NCI-H526 treated with DMSO at 0.1 percent for 48 hours (cell line): ENCODE data around the gene INMT.

Experiments used
- DNase-seq: peaks from one replicate; lab custom pipeline; 2025; lab: John Stamatoyannopoulos, UW

The INMT gene

DNA sequence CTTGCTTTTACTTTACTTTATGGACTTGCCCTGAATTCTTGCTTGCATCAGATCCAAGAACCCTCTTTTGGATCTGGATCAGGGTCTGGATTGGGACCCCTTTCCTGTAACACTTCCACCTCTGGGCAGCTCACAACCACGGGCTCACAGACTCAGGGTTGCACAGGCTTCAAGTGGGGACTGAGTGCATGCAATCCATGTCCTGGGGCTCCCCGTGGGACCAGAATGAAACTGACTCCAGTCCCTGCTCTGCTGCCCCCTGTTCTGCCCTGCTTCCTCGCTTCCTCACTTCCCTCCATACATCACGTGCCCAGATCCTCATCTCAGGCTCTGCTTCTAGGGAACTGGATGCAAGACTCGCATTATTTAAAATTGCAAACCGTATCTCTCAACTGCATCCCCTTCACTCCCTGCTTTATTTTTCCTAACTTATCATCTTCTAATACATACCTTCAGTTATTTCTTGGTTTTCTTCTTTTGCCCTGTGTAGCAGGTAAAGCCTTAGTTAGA lies 23.3 kb upstream of the INMT start:
- no peak for DNase-seq

DNA sequence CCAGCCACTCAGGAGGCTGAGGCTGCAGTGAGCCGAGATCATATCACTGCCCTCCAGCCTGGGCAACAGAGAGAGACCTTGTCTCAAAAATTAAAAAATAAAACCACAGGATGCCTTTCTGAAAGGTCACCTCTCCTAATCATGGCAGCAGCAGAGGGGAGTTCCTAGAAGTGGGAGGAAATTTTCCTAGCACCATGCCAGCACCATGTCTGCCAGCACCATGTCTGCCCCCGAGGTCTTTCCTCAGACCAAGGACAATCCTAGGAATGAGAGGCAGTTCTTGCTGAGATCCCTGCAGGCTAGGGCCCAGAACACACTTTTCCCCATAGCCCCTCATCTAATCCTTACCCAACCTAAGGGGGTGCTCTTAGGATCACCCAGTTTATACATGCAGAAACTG lies 22.3 kb upstream of the INMT start:
- DNase-seq = no peak

DNA sequence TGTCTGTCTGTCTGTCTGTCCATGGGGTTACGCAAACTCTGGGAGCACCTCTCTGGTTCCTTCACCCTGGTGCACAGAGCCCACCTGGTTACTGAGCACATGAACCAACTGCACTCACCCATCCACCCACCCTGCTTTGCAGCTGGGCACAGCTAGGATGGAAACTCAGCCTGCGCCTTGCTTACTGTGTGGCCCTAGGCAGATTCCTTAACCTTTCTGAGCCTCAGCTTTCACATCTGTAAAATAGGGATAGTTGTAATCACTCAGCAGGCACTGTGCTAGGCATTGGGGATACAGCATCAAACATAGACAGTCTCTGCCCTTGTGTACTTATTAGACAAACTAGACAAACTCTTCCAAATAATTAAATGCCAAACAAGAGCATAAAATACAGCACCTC lies 21.8 kb upstream of the INMT start:
- no peak for DNase-seq

GRCh38 chr7:30730996-30731395 lies 20.9 kb upstream of the INMT start:
- no peak for DNase-seq

- DNase-seq = no peak
Observed at GRCh38 chr7:30731581-30731980, 20.4 kb upstream of the INMT start.

DNA sequence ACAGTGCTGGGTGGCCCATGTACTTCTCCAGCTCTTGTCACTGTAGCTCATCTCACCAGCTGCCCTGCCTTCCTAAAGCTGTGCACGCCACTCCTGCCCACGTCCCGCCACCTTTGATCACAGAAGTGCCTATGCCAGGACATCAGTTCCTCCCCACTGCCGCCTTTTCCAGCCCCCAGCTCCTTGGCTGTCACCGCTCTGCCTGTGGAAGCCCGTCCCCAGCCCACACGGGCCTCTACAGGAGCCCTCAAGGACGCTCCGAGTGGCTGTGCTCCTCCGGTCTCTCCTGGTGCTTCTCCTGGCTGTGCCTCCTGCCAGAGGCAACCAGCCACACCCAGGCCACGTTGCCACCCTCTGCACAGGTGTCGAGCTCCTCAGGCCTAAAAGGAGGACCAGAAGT lies 19.3 kb upstream of the INMT start:
- no peak for DNase-seq

DNA sequence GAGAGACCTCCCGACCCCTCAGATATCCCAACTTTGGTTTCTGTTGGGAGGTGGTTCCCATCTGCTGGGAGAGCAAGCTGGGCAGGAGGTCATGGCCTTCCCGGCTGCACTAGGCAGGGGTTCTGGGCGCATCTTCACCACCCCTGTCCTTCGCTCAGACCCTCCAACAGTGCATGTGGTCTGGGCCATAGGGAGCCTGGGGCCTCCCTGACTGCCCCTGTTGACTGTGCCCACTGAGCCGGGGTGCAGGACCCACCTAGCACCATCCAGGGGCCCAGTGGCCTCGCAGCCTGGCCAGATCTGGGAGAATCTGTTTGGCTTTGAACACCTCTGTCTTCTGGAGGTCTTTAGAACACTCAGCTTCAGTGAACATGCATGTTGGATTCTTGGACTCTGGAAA lies 18.7 kb upstream of the INMT start:
- no peak for DNase-seq

- no peak for DNase-seq
Observed at GRCh38 chr7:30733691-30734090, 18.2 kb upstream of the INMT start.

DNA sequence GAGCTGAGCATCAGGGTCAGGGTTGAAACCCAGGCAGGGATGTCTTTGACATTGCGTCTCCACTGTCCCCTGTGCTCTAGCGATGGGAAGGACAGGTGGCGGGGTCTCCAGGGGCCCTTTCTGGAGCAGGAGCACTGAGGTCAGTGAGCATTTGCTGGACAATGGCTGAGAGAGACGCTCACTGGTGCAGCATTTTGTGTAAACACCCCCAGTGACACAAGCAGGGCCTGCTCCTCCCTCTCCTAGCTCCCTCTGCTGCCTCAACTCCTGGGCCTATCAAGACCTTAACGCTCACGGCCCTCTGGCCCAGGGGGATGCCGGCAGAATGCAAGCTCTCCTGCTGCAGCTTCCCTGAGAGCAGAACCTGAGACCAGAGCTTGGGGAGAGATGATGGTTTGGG lies 17.4 kb upstream of the INMT start:
- no peak for DNase-seq

DNA sequence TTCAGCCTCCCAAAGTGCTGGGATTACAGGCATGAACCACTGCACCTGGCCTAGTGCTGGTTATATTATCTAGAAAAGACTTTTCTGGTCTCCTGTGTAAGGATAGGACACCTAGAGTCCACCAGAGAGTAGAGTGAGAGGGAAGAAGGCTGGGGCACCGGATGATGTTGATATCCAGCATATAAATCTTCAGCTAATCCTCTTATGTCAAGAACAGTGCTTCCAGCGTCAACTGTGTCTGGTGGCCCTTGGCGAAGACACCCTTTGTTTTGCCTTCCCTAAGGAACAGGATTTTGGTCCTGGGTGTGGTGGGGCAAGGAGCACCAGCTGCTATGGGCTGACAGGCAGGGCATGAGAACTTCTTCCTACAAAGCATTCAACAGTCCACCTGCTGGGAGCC lies 16.3 kb upstream of the INMT start:
- no peak for DNase-seq

DNA sequence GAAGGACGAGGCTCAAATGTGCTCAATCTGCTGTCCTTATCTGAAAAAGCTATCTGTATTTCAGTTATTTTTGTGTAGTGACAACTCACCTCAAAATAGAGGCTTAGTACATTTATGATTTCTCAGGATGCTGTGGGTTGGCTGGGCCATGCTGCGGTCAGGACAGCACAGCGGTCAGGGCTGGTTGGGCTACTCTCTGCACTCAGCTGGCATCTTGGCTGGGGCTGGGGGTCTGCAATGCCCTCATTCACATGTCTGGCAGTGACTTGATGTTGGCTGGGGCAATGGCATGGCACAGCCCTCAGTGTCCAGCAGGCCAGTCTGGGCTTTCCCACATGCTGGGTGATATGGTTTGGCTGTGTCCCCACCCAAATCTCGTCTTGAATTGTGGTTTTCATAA lies 15.6 kb upstream of the INMT start:
- no peak for DNase-seq

GRCh38 chr7:30738026-30738915 lies 13.7 kb upstream of the INMT start:
- no peak for DNase-seq

DNA sequence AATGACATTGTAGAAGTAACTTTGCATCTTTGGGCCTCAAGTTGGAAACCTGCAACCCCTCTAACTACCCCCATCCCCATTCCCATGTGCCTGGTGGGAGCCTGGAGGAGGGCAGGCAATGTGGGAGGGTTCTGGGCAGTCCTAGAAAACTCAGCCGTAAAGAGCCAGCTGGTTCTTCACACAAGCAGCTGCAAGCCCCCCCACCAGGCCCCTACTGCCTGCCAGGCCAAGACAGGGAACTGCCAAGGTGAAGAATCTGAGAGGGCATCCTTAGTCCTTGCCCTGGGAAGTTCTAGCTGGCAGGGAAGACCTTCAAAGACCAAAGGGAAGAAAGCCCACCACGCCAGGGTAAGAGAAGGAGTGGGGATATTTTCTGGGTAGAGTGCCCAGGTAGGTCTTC lies 12.2 kb upstream of the INMT start:
- DNase-seq = no peak

- peak; percentile 53 for DNase-seq
Observed at GRCh38 chr7:30740417-30741181, 11.3 kb upstream of the INMT start.

GRCh38 chr7:30741289-30741688 lies 10.6 kb upstream of the INMT start:
- no peak for DNase-seq

DNA sequence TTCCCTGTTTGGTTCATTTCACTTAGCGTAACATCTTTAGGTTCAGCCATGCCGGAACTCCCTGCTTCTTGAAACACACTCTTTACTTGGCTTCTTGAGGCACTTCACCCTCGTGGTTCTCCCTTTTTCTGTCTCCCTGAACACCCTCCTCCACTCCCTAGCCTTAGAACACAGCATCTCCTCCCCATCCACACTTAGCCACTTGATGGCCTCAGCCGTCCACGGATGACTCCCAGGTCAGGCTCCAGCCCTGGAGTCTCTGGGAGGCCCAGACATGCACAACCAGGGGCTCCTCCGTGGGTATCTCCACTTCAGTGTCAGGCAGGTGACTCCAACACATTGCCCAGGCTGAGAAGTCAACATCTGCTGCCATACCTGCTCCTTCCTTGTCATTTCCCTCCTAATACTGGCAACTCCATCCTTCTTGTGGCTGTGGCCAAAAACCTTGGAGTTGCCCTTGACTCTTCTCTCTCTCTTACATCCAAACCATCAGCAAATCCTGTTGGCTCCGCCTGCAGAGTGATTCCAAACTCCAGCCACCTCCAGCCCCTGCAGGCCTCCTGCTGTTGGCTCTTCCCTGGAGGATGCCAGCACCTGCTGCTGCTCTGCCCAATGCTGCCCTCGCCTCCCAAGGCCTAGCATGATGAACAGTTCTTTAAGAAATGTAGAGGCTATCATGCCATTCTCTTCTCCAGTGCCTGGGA lies 8.4 kb upstream of the INMT start:
- no peak for DNase-seq

- DNase-seq = no peak
Observed at GRCh38 chr7:30744075-30744417, 7.9 kb upstream of the INMT start.

- DNase-seq = no peak
Observed at GRCh38 chr7:30745261-30745941, 6.5 kb upstream of the INMT start.

- no peak for DNase-seq
Observed at GRCh38 chr7:30750010-30750409, 1.9 kb upstream of the INMT start.

GRCh38 chr7:30750683-30751650 lies 968 bp upstream of the INMT start:
- DNase-seq = no peak

DNA sequence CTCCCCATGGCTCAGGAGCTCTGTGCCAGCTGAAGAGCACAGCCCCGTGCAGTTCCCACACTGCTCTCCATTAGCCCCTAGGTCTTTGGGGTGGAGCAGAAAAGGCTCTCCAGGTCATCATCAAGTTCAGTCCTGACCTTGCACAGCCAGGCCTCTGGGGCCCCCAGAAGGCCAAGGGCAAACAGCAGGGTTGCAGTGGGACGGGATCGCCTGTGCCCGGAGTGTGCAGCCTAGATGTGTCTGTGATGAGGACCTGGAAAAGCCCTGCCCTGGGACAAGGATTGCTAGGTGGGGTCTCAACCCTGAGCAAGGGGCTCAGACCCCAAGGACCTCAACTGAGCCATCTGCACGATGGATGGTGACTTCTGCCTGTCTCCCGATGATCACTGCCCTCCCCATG lies 549 bp downstream of the INMT start:
- no peak for DNase-seq
